Stimulated activated CD8-positive, alpha-beta memory T cell treated with anti-CD3 and anti-CD28 coated beads, Interleukin-12 subunit alpha, Interleukin-12 subunit beta, amount 100 ng/mL, for 1 hour (primary cell): ENCODE measurements around the gene SERTAD1.
A peak's percentile ranks its signal among the peaks of the same experiment; 100 is the strongest.

ENCODE experiments used
- DNase-seq: peaks from one replicate; pipeline ENCODE4 v3.0.0-alpha.2; 2020; ENCODE audit warnings: low read depth

The SERTAD1 gene

DNA sequence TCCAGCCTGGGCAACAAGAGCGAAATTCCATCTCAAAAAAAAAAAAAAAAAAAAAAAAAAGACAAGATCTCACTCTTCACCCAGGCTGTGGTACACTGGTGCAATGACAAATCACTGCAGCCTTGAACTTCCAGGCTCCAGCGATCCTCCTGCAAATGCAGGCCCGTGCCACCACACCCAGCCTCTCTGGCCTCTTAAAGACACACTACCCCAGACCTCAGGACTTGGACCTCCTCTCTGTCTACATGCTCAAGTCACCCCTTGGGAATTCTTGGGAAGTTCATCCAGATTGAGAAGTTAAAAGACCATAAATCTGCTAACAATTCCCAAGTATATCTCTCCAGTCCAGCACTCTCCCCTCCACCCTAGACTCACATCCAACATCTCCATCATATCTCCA, 25.2 kb downstream of the SERTAD1 start:
- DNase-seq: no peak

DNA sequence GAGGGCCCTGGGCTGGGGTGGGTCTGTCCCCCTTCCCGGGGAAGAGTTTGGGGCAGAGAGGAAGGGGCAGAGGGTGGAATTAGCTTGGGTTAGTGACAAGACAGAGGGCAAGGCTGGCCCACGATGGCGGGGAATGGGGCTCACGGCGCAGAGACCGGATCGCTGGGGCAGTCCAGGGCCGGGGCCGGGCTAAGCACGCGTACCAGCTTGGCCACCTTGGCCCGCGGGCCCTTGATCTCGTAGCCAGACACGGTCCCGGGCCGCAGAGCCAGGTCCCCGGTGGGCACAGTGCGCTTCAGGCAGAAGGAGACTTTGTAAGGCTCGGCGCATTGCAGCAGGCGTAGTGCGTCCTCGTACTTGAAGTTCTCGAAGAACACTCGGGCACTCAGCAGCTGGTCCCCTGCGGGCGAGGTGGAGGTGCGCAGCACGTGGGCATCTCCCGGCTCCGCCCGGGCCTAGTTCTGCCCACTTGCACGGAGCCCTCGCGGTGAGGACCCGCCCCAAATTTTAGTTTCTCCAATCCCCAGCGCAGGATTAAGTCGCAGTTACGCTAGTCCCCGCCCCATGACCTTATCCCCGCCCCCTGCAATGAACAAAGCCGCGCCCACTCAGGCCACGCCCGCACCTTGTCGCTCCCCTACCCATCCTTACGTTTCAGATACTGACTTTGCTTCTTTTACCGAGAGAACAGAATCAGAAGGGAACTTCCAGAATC, 27.2 kb downstream of the SERTAD1 start:
- DNase-seq: peak; percentile 20

DNA sequence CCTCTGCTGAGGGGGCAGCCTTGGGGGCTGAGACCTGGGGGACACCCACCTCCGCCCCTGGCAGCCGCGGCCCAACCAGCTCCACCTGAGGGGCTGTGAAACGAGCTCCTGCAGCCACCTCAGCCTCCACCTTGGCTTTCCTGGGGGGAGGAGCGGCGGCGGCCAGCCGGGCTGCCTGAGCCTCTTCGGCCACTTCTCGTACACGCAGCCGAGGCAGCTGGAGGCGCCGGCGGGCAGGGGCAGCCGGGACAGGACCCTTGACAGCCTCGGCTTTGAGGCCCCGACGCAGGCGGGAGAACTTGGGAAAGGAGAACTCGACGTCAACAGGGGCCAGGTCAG, 28.3 kb downstream of the SERTAD1 start:
- no peak for DNase-seq

DNA sequence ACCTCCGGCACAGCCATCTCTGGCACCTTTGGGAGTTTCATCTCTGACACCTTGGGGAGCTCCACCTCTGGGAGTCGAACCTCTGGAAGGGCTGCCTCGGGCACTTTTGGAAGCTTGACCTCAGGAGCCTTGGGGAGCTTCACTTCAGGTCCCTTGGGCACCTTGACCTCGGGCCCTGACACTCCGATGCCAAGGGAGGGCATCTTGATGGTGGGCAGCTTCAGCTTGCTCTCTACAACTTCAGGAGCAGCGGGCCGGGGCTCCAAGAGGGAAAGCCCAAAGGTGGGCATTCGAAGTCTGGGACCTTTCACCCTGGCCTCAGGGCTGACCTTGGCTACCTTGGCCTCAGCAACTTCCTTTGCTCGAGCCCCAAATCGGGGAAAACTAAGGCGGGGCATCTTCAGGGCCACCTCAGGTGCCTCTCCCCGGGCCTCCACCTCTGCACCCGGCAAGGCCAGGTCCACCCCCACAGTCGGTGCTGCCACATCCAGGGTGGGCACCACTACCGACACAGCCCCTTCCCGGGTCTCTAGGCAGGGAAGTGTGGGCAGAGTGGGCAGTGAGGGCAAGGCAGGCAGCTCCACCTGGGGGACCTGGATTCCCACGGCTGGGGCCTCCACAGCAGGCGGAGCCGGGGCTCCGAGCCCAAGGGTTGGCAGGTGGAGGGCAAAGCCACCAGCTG, 28.8 kb downstream of the SERTAD1 start:
- no peak for DNase-seq

DNA sequence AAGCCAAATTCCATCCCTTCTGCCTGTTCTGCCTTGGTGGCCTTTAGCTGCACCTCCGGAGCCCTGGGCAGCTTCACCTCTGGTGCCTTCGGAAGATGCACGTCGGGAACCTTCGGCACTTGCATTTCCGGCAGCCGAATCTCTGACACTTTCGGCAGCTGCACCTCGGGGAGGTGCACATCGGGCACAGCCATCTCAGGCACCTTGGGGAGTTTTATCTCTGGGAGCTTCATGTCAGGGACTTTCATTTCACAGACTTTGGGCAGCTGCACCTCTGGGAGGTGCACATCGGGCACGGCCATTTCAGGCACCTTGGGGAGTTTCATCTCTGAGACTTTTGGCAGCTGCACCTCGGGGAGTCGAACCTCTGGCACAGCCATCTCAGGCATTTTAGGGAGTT, 29.8 kb downstream of the SERTAD1 start:
- no peak for DNase-seq

DNA sequence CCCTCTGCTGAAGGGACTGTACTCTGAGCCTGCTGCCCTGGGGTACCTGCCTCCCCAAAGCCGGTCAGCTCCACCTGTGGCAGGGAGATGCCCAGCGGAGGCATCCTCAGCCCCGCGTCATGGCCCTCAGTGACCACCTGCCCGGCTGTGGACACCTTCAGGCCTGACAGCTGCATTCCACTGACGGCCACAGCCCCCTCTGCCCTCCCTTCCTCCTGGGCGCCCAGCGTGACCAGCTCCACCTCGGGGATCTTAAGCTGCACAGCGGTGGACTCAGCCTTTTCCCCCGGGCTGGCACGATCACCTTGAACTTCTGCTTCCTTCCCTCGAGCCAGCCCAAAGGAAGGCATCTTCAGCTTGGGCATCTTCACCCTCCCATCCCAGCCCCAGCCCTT, 31.0 kb downstream of the SERTAD1 start:
- DNase-seq: no peak

DNA sequence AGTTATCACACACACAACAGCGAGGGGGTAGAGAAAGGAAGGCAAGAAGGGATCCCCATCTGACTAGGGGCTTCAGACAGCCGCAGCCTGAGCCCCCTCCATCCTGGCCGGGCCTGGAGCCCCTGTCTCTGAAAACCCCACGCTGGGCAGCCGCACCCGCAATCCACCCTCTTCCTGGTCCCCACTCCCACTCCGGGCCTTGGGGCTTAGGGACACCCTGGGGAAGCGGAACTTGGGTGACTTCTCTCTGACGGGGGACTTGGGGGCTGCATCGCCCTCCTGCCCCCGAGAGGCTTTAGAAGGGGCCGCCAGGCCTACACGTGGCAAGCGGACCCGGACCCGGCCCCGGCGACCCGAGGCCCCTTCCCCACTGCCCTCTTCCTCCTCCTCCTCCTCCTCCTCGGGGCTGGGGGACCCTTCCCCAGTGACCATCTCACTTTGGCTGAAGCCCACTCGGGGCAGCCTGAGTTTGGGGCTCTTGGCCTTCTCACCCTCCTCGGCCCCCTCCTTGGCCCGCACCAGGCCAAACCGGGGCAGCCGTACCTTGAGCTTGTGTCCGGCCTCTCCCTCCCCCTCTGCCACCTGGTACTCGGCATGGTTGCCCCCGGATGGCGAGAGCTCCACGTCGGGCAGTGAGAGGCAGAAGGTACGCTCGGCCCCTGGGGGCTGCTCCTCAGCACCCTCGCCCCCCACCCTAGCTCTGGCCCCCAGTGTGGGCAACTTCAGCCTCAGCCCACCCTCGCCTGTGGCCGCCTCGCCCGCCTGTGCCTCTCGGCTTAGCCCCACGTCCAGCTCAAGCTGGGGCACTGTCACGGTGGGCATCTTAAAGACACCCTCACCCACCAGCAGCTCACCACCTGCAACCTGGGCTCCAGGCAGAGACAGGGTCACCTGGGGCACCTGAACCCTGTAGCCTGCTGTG, 31.6 kb downstream of the SERTAD1 start:
- no peak for DNase-seq

DNA sequence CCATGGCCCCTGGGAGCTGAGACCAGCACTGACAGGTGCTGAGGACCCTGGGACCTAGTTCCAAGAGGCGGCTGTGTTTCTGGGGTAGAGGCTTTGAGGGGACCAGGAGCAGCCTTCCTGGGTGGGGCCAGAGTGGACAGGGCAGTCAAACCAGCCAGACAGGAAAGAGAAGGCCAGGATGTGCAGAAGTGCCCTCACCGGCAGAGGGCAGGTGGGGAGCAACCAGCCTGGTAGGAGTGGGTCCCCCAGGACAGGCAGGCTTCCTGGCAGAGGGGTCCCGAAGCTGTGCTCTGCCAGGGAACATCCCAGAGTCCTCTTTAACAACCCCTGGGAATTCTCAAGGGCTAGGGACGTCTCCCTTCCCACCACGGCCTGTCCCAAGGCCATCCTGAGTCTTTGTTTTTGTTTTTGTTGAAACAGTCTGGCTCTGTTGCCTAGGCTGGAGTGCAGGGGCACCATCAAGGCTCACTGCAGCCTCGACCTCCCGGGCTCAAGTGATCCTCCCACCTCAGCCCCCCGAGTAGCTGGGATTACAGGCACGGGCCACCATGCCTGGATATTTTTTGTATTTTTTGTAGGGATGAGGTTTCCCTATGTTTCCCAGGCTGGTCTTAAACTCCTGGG, 32.8 kb downstream of the SERTAD1 start:
- no peak for DNase-seq

DNA sequence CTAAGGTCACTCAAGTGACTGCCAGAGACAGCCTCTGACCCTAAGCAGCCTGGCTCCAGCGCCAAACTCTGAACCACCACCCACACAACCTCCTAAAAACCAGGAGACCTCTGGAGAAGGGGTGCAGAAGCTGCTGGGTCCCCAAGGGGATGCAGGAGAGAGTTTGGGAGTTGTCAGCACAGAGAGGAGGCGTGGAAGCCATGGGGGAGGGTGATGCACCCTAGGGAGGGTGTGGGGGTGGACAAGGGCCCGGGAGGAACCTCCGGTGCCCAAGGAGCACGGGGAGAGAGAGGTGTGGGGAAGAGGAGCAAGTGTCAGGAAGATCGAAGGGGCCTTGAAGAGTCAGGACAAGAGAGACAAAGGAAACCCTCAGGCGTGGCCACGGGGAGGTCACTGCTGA, 33.7 kb downstream of the SERTAD1 start:
- DNase-seq: no peak

DNA sequence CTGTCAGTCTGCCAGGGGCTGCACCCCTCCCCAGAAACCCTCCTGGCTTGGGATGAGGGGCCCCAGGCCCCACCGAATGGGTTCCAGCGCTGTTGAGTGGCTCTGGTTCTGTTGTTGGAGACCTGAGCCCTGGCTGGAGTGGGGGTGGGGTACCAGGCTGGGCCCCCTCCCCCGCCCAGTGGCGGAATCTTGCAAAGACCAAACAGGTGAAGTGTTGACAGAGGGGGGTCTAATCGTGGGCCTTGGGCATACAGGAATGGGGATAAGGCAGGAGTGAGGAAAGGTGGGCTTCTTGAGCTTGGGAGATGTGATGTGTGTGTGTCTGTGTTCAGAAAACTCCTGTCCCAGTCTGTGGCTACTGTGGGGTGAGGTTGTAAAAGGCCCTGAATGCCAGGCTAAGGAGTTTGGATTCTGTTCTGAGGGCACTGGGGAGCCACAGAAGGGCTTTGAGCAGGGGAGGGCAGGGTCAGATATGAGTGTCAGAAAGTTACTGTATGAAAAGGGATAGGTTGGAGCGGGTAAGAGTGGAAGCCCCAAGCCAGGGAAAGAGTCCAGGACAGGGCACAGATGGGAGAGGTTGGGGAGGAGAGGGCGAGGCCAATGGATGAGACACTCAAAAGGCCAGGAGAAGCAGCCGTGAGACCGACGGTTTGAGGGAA, 35.6 kb downstream of the SERTAD1 start, which contains the start of gene HIPK4:
HIPK4 (minus strand) TSS at position 98 of the 659 bp plus-strand sequence. CDS start 279 bp downstream, outside the sequence.
- no peak for DNase-seq

DNA sequence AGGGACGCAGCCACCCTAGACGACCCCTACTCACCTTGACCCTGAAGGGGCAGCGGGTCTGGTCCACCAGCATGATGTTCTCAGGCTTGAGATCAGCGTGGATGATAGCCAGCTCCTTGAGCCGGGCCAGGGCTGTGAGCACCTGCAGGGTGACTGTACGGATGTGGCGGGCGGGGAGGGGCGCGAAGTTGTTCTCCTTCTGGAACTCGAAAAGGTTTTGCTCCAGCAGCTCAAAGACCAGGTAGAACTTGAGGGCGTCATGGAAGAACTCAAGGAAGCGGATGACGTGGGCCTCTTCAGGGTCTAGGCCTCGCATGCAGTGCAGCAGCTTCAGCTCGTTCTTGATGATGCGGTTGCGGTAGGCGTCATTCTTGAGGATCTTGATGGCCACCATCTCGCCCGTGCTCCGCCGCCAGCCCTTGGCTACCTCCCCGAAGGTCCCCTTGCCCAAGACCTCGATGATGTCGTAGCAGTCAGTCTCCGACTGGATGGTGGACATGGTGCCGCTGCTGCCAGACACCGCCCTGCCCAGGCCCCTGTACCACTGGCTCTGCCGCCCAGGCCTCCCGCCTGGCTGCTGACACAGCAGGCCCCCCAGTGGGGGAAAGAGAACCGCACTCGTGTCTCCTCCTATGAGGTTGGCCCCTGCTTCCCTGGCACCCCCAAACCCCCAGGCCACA, 36.2 kb downstream of the SERTAD1 start:
- DNase-seq: no peak

DNA sequence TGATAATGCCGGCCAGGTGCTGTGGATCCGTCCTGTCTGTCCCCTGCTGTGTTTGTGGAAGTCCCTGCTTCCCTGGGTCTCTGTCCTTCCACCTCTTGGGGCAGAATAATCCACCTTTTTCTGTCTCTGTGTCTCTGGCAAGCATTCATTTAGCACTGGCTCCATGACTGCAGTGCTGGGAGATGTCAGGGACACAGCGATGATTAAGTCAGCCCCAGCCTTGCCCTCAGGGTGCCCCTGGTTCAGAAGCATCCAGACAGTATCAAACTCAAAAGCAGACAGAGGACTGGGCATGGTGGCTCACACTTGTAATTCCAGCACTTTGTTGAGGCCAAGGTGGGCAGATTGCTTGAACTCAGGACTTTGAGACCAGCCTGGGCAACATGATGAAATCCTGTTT, 37.3 kb downstream of the SERTAD1 start:
- DNase-seq: no peak

DNA sequence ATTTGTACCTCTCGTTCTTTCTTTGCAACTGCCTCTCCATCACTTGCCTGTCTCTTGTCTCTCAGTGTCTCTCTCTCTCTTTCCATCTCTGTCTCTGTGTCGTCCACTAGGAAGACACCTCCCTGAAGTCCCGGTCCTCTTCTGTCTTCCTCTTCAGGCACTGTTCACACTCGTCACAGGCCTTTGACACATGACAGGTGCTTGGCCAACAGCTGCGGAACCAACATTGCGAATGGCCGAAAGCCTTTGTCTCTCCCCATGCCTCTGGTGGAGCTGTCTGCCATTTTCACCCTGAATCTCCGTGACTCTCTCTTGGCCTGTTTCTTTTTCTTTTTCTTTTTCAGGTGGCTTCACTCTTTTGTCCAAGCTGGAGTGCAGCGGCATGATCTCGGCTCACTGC, 38.6 kb downstream of the SERTAD1 start:
- DNase-seq: no peak

DNA sequence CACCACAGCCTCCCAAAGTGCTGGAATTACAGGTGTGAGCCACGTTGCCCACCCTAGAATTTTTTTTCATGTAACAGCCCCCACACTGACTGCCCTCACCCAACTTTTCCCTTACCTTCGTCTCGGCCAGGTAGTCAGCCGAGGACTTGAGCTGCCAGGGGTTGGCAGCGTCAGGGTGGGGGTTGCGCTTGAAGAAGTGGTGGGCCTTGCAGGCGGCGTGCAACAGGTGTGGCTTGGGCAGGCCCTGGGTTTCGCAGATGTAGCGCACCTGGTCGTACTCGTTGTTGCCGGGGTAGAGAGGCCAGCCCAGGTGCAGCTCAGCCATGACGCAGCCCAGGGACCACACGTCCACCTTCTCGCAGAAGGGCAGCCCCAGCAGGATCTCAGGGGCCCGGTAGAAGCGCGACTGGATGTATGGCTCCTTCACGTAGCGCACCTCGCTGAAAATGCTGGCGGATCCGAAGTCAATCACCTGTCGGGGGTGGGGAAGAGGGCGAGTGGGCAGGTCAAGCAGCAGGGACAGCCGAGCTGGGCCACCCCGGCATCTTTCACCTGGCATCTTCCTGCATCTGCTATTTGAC, 42.0 kb downstream of the SERTAD1 start:
- no peak for DNase-seq

DNA sequence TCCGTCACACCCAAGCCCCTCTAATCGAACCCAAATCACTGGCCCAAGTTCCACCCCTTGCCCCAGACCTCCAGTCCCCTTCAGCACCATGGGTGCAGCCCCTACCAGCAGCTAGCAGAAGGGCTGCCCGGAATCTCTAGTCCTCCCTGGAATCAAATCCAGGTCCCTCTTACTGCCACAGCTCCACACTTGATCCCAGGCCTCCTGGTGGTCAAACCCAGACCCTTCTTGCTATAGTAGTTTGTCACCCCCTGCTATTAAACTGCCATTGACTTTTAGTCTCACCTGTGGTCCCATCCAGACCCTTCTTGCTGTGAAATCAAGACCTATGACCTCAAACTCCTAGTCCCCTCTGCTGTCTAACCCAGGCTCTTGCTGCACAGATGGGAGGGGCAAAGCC, 44.5 kb downstream of the SERTAD1 start:
- no peak for DNase-seq

DNA sequence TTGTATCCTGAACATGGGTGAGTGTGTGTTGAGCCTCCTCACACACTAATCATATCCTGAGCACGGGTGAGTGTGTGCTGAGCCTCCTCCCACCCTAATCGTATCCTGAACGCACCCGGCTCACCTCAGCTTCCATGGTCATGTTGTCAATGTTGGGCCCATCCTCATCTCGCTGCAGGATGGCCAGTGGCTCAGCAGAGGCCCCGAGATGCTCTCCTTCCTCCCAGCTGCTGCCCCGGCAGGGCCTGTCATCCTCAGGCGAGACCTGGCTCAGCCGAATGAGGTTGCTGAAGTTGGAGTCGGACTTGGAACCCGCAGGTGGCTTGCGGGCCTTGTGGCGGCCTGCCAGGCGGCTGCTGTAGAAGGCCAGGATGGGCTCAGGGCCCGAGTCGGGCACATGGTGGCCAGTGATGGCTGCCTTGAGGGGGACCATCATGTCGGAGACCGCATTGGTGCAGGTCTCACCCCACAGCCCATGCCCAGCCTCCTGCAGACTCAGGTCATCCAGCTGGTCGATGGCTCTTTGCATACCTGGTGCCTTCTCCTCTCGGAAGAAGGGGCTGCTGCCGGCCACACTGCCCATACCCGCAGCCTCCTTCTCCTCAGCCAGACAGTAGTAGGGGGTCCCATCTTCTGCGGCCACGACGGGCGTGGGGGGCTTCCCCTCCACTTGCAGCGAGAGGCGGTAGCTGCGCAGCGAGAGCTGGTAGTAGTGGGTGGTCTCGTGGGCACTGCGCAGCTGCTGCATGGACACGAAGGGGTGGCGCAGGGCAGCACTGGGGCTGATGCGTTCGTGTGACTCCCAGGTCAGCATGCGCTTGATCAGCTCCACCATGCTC, 45.4 kb downstream of the SERTAD1 start:
- DNase-seq: no peak

DNA sequence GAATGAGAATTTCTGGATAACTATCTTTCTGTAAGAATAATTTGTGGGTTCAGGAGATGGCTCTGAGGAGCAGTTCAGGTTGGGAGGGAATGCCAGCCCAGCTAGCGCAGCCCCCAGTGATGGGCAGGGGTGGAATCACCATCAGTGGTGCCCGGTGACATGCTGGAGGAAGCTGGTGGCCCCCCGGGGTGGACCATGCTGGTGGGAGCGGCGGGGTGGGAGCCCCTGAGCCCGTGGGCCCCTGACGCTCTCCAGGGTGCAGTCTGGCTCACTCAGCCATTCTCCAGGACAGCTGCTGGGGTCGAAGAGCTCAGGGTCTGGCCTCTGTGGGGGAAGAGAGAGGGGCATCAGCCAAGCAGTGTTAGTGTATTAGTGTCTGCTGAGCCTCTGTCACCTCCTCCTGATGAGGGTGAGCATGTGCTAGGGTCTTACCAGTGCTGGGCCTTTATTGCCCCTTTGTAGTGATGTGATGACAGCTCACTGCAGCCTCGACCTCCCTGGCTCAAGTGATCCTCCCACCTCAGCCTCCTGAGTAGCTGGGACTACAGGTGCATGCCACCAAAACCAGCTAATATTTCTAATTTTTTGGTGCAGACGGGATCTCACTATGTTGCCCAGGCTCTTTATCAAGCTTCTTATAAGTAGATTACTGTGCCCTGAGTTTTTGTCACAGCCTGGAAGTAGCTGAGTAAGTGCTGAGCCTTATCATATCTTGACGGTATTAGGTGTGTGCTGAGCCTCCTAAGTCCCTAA, 46.2 kb downstream of the SERTAD1 start:
- no peak for DNase-seq

DNA sequence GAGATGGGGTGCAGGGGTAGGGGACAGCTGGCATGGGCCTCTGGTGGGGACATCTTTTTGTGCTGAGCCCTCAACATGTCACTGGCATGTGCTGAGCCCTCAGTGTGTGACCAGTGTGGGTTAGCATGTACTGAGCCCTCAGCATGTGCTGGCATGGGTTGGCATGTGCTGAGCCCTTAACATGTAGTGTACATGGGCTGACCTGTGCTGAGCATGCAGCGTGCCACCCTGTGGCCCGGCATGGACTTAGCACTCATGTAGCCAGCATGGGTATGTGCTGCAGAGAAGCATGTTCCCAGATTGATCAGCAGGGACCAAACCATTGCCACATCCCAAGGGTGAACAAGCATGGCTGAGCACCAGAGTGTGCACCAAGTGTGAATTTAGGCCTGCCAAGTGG, 47.3 kb downstream of the SERTAD1 start:
- no peak for DNase-seq

DNA sequence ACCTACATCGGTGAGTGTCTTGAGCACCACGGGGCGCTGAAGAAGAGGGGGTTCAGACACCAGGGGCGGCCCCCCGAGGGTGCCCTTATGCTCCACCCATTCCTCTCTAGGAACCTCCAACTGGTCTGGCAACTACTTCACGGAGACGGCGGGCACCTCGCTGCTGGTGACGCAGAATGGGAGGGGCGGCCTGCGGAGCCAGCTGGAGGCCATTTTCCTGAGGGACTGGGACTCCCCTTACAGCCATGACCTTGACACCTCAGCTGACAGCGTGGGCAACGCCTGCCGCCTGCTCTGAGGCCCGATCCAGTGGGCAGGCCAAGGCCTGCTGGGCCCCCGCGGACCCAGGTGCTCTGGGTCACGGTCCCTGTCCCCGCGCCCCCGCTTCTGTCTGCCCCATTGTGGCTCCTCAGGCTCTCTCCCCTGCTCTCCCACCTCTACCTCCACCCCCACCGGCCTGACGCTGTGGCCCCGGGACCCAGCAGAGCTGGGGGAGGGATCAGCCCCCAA, 47.9 kb downstream of the SERTAD1 start:
- no peak for DNase-seq
